T1000 (cell line): ENCODE measurements around the gene PHLPP1.

Source experiments
- DNase-seq: peaks from one replicate; lab custom pipeline; 2025; ENCODE audit warnings: mixed read lengths; lab: John Stamatoyannopoulos, UW

Gene PHLPP1

DNA sequence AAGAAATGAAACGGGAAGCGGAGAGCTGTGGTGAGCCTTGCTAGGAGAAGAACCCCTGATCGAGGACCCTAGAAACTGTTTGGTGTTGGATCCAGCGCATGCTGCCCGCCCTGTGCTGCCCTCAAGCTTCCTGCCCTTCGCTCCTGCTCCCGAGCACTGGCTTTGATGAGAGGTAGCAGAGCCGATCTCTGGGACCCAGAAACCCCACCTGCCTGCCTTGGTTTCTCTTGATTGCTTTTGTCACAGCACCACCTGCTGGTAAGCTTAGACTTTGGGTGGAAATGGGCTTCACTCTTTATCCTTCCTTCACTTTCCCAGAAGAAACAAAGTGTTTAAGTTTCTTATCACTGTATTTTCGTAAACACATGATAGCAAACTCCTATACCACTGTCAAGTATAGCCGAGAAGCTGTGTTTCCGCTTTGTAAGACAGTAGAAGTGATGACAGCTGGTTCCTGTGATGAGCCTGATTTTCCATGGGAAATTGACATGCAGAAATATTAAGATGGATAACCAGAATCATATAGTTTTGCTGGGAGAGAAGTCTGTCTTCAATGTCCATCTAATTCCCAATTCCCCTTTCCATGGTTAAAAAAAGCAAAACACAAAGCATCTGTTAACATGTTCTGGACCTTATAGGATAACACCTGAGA, 267.4 kb downstream of the PHLPP1 start:
- no peak for DNase-seq

DNA sequence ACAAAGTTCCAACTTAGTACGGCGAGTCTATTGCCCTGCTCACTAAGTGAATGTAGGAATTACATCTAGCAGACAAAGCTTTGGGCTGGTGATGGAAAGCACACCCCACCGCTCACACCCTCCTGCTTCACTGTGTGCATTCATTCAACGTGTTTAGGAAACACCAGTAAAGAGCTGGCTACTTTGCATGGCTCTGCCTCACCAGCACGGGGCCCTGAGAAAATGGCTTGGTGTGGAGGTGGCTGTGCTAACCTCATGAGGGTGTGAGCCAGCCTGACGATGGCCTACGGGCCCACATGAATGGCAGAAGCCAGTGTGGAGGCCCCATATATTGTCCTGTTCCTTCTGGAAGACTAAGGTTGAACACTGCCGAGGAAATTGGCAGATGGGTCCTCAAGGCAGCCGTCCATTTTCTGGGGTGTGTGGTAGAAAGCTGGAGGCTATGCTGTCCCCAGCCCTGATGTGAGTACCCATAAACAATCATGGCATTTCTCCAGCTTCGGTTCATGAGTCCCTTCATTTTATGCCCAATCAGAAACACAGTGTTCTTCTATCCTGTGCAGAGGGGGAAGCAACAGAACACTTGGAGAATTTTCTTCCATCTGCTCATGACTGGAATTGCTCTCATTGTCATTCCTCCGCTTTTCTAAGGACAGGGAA, 269.4 kb downstream of the PHLPP1 start:
- DNase-seq, result no peak

DNA sequence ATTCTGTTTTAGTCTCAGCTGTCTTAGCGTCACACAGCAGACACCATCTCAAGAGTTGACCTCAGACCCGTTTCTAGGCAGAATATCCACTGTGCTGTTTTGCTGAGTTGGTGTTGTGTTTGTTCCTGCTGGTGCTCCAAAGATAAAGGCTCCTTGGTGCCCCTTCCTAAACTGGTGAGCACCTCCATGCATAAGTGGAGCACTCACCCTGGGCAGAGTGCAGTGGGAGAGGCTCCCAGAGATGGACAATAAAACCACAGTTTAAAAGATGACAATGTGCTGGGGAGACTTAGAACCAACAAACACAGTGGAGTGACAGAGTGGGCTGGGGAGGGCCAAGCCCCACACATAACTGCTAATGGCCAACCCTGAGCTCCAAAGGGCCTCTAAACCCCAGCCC, 271.1 kb downstream of the PHLPP1 start:
- no peak for DNase-seq

DNA sequence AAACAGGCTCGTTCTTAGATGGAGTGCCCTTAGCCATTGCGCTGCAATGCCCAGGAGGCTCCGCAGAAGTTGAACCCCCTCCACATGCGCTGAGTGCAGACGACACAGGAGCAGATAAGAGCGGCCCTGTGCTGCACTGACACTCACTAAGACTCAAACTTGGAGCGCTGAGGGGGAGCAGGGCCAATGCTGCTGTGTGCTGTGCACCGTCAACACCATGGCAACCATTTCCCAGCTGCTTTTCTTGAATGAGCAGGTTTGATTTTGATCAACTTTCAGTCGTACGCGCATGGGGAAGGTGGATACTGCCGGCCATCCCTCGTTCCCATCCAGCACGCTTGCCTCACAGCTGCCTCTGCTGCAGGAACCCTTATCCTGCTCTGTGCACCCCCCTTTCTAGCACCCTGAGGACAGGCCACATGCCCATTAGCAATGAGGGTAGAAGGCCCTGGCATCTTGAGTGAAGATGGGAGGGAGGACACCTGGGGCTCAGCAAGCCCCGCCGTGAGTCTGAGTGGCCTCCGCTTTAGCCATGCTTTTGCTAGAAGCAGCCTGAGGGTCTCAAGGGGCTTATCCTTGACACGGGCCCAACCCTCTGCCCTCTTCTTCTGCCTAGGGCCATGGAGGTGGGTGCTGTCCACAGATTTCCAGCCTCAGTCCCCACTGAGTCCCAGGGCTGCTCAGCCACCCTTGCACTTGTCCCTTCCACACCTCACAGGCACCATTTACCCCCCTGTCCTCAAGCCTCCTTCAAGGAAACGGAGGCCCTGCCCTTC, 271.9 kb downstream of the PHLPP1 start:
- no peak for DNase-seq

DNA sequence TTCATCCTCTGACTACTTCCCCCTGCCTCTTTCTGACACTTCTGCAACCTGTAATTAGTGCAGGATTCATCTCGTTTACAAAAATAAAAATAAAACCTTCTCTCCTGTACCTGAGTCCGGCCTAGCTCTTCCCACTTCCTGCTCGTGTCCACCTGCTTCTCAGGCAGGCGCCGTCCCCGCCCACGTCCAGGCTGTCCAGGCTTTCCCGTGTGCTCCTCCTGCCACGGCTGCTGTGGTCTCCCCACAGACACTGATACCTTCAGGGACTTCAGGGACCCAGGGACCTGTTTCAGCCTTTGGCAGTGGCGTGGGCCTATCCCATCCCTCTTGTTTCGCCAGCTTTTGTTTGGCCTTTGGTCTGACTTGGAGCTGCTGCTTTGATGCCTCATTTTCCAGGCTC, 272.5 kb downstream of the PHLPP1 start:
- no peak for DNase-seq

DNA sequence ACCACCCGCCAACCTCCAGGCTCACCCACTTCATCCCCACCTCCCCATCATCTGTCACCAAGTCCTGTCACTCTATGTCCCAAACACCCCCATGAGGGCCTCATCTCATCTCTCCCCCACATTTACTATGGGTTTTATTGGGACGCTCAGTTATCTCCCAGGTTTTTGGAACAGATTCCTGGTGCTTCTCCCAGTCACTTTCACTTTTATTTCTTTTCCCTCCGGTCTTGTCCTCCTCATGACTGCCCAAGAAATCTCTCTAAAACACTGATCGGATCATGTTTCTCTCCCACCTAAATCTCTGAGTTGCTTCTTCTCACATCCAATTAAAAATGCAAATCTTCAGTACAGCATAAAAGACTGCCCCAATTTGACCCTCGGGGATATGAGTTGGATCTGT, 273.1 kb downstream of the PHLPP1 start:
- no peak for DNase-seq

DNA sequence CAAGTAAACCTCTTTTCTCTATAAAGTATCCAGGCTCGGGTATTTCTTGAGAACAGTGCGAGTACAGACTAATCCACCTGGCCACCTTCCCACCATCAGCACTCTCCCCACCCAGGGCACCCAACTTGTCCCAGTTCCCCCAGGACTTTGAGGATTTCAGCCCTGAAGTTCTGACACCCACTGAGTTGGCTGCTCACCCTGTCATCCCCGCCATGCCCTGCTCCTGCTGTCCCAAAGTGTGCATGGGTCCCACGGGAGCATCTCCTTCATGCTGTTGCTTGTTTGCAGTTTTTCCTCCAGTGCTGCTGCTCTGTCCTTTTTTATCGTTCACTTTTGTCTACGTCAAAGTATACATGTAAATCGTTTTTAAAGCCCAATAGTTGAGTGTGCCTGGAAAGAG, 273.9 kb downstream of the PHLPP1 start:
- no peak for DNase-seq

DNA sequence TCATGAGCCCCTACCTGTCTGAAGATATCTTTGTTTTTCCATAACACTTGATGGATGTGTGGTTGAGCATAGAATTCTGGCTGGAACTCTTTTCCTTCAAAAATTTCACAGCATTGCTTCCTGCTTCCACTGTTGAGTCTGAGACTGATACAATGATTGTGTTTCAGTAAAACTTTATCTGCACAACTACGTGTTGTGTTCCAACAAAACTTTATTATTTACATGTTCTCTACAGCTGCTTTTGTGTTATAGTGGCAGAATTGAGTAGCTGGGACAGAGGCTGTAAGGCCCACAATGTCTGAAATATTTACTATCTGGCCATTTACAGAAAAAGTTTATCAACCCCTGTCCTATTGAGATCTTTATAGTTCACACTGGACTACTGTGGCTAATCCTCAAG, 275.3 kb downstream of the PHLPP1 start:
- no peak for DNase-seq

DNA sequence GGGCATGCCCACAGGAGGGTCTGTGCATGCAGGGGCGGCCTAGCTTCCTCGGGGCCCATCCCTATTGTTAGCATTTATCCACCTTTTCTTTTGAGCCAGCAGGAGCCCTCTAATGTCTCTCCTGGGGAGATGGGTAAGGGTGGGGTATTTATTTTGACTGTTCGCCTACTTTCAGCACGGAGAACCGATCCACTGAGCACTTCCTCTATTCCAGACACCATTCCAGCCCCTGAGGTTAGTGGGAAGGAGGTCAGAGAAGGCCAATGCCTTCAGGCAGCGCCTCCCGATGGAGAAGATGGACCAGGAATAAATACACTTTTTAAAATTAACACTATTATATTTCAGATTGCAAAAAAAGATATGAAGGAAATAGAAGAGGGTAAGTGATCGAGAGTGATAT, 276.0 kb downstream of the PHLPP1 start:
- DNase-seq, result no peak

DNA sequence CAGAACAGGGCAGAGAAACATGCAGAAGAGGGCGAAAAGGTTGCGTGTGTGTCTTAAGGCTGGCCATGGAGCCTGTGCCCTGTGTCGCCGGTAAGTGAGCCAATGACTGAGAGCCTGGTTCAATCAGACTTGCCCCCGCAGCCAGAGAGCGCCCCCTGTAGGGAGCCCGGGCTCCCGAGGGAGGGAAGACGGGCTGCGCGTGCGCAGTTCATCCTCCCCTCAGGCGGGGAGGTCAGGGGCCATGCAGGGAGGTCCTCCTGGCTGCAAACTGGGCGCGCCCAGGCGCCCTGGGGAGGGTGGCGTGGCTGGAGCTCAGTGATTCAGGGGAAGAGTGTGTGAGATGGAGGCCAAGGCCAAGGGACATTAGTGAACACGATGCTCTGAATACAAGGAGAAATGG, 276.6 kb downstream of the PHLPP1 start:
- DNase-seq, result no peak

DNA sequence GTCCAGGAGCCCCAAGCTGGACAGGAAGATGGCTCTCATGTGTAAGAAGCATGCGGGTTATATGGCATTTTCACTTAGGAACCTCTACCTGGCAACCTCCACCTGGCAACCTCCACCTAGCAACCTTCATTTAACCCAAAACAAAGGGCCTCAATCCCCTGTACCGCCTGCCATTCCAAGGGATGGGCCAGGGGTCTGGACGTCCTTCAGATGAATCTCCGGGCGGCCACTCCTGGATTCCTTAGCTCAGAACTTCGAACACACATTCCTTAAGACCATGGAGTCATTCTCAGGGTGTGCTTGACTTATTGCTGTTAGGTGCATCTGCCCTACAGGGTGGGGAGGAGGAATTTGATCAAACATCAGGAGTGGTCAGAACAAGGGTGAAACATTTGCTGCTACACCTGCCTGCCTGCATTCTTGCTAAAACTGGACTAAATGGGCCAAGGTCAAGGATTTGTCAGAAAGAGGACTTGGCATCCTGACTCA, 277.6 kb downstream of the PHLPP1 start:
- DNase-seq, result no peak

DNA sequence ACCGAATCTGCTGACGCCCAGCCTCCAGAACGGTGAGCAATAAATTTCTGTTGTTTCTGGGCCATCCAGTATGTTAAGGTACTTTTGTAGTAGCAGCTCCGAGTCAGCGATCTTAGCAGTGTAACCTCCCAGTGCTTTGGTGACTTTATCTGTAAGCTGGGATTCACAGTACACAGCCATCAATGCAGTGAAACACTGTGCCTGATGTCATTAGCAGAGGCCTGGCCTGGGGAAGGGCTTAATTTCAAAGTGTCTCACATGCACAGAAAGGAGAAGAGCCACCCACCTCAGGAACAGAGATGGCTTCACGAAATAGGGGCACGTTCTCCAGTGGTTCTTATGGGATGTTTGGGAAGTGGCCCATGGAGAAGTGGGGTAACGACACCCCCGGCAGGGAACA, 281.2 kb downstream of the PHLPP1 start:
- DNase-seq, result no peak

DNA sequence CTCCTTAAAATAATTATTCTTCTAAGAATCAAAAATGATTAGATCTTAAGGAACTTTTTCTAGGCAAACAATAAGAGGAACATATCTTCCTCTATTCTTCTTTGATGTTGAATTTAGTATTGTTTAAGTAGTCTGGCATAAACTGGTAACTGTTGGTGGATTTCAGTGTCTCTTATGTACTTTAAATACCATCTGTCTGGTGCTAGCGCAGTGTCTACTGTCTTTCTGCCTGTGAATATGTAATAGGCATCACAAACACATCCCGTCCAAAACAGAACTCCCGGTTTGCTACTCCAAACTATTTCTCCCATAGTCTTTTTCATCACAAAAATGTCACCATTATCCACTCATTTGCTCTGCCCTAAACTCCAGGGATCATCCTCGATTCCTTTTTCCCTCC, 281.7 kb downstream of the PHLPP1 start:
- no peak for DNase-seq

DNA sequence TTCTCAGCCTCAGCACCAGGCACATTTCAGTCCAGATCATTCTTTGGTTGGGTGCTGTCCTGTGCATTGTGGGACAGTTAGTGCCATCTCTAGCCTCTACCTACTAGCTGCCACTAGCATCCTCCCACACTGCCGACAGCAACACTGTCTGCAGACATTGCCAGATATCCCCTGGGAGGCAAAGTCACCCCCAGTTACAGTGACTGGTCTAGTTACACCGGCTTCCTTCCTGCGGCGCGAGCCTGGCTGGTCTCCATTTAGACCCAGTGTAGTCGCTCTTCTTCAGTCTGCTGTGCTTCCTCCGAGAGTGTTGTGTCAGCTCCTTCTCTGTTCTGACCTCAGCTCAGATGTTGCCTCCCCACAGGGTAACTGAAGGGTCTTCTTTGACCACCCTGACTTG, 283.1 kb downstream of the PHLPP1 start:
- no peak for DNase-seq

DNA sequence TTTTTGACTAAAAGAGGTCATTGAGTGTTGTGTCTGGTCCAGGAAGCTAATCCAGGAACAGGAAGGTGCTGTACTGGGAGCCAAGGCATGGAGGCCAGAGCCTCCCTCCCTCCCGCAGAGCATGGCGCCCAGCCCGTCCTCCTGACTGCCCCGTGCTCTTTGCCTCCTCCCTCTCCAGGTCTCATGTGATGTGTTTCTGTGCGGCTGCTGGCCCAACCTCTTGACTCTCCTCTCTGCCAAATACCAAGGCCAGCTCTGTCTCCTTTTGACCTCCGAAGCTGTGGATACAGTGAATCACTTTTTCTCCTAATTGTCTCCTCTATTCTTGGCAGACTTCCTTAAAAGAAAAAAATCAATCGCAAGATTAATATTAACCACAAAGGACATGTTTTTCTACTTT, 284.1 kb downstream of the PHLPP1 start:
- DNase-seq, result no peak

DNA sequence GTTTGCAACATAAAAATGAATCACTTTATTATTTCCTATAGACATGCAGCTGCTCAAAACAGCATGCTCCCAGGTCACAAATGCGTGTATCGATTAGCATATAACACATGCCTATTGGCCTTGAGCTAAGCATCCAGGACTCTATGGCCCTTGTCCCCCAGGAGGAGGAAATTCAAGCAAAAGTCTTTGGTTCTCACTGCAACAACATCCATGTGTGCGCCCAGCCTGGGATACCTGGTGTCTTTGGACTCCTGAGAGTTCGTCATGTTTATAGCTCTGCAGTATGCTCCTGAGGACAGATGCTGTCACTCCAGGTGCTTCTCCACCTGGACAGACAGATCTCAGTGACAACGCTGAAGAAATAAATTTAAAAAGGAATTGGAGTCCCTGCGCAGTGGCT, 284.6 kb downstream of the PHLPP1 start:
- DNase-seq, result no peak

DNA sequence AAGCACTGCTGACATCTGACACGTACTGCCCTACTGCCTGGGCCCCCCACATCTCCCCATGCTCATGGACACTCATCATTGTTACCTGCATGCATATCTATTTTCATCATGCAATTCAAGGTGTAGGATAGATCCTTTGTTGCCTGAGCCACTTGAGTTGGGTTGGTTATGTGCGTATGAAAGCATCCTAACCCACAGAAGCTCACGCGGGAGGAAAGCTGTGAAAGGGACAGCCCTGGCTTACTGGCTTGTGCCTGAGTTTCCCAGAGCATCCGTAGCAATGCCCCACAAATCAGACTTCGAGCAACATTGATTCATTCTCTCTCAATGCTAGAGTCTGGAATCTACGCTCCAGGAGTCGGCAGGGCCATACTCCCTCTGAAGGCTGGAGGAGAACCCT, 285.5 kb downstream of the PHLPP1 start:
- DNase-seq, result no peak

DNA sequence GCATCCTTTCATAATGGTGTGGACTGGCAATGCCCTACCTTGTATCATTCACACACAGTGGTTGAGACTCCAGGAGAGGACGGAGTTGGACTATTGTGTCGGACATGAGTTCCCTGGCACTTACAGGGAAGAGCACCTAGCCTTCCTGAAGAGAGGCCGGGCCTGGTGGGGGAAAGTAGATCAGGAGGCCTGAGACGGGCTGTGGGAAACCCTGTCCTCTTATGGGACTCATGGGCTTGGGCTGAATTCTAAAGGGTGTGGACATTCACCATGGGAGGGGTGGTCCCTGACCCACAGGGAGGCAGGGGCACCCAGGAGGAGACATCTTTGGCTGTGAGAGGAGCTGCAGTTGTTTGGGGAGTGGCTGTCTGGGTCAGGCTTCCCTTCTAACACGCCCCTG, 286.5 kb downstream of the PHLPP1 start:
- no peak for DNase-seq

DNA sequence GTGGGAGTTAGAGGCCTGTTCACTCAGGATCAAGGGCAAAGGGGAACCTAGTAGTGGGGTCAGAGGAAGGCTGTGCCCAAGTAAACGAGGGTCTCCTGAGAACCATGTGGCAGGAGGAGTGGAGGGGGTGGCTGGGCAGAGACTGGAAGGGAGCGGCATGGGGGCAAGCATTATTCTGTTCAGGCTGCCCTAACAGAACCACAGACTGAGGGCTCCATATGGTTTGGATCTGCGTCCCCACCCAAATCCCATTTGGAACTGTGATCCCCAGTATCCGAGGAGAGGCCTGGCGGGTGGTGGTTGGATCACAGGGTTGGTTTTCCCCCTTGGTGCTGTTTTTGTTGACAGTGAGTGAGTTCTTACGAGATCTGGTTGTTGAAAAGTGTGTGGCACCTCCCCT, 287.0 kb downstream of the PHLPP1 start:
- no peak for DNase-seq

DNA sequence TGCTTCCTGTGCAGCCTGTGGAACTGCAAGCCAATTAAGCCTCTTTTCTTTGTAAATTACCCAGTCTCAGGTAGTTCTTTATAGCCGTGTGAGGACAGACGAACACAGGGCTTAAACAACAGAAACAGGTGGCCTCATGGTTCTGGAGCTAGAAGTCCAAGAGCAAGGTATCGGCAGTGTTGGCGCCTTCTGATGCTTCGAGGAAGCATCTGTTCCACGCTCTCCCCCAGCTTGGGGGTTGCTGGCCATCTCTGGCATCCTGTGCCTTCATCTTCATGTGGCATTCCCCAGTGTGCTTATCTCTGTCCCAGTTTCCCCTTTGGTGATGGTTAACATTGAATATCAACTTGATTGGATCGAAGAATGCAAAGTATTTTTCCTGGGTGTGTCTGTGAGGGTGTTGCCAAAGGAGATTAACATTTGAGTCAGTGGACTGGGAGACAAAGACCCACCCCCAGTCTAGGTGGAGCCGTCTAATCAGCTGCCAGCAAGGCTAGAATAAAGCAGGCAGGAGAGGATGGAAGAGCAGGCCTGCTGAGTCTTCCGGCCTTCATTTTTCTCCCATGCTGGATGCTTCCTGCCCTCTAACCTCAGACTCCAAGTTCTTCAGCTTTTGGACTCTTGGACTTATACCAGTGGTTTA, 287.6 kb downstream of the PHLPP1 start:
- DNase-seq, result no peak

DNA sequence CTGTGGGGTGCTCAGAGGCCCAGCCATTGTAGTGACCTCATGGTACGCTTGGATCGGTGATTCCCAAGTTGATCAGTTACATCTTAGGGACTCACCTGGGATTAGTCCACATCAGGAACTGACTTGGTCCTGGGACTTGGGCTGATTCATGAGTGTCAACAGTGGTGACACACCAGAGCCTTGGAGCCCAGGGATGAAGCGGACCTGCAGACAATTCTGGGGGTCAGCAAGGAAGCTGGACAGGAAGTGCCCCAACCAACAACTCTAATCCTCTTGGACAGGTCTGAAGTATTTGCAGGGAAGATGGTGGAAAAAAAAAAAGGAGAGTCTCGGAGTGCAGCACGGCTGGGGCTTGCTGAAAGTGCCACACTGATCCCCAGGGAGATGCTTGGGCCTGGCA, 288.6 kb downstream of the PHLPP1 start:
- no peak for DNase-seq

DNA sequence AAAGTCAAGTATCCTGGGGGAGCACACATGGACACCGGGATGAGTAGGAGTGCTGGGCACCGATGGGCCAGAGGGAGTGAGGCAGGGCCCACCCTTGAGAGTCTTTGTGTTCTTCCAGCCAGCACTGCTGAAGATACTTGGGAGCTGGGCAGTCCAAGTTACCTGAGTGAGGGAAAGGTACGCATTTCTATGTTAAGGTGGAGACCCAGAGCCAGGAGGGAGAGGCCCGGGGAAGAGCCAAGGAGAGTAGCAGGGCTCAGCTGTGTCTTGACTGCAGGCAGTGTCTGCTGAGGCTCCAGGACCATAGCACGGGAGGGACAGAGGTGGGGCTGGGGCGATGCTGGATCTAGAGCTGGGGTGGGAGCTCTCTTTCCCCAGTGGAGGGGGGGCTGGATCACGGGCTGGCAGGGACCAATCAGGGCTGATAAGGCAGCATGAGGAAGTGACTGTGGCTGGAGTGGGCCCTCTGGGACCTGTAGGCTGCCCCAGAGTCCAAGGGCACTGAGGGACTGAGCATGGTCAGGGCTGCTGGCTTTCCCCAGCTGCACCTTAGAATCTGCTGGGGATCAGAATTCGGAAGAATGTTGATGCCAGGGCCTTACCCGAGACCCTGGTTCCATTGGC, 289.2 kb downstream of the PHLPP1 start:
- DNase-seq, result no peak
